ENCODE results near the gene MAP7. TPM values are rescaled to one million over a fixed set of nuclear protein-coding genes. Genes with fewer than 3 reads are reported as not detected.
"Not testable (repeated sequence)": the region's sequence is repeated elsewhere in the genome, so short reads cannot be mapped to it uniquely, and the experiment has no call there.

The MAP7 gene
- total RNA-seq, 1 experiment from 2014 or later = not detected

- in situ Hi-C loops (cut with HindIII; ENCODE audit: low sequenced_read_pairs) = no loop called here
- DNase-seq (ENCODE audit: low spot score) = peak; percentile 78
Measured at GRCh38 chr6:136335736-136336363, 214.4 kb downstream of the MAP7 start.

GRCh38 chr6:136334853-136335252 lies 215.4 kb downstream of the MAP7 start:
- peak; percentile 13 for DNase-seq (ENCODE audit: low spot score)
- in situ Hi-C loops (cut with HindIII; ENCODE audit: low sequenced_read_pairs) = no loop called here

- DNase-seq (ENCODE audit: low spot score) = peak; percentile 75
- in situ Hi-C loops (cut with HindIII; ENCODE audit: low sequenced_read_pairs) = no loop called here
Measured at GRCh38 chr6:136334465-136334846, 215.8 kb downstream of the MAP7 start.

- DNase-seq (ENCODE audit: low spot score) = no peak
- in situ Hi-C loops (cut with HindIII; ENCODE audit: low sequenced_read_pairs) = no loop called here
Measured at GRCh38 chr6:136333824-136334464, 216.3 kb downstream of the MAP7 start.

- in situ Hi-C loops (cut with HindIII; ENCODE audit: low sequenced_read_pairs) = no loop called here
- no peak for DNase-seq (ENCODE audit: low spot score)
Measured at GRCh38 chr6:136331461-136331860, 218.8 kb downstream of the MAP7 start.

GRCh38 chr6:136330634-136331033 lies 219.6 kb downstream of the MAP7 start:
- in situ Hi-C loops (cut with HindIII; ENCODE audit: low sequenced_read_pairs) = no loop called here
- no peak for DNase-seq (ENCODE audit: low spot score)

GRCh38 chr6:136326038-136326553 lies 224.1 kb downstream of the MAP7 start:
- in situ Hi-C loops (cut with HindIII; ENCODE audit: low sequenced_read_pairs) = no loop called here
- DNase-seq (ENCODE audit: low spot score) = peak; percentile 61

GRCh38 chr6:136324686-136325380 lies 225.4 kb downstream of the MAP7 start:
- DNase-seq (ENCODE audit: low spot score) = peak; percentile 73
- in situ Hi-C loops (cut with HindIII; ENCODE audit: low sequenced_read_pairs) = no loop called here

GRCh38 chr6:136323431-136324112 lies 226.7 kb downstream of the MAP7 start:
- in situ Hi-C loops (cut with HindIII; ENCODE audit: low sequenced_read_pairs) = no loop called here
- peak; percentile 93 for DNase-seq (ENCODE audit: low spot score)

GRCh38 chr6:136319732-136320131 lies 230.5 kb downstream of the MAP7 start:
- in situ Hi-C loops (cut with HindIII; ENCODE audit: low sequenced_read_pairs) = no loop called here

GRCh38 chr6:136318676-136319075 lies 231.5 kb downstream of the MAP7 start:
- in situ Hi-C loops (cut with HindIII; ENCODE audit: low sequenced_read_pairs) = no loop called here

More at GRCh38 chr6:136319732-136320131, 230.5 kb downstream of the MAP7 start:
- DNase-seq (ENCODE audit: low spot score) = no peak

GRCh38 chr6:136317971-136318370 lies 232.3 kb downstream of the MAP7 start:
- in situ Hi-C loops (cut with HindIII; ENCODE audit: low sequenced_read_pairs) = no loop called here
- no peak for DNase-seq (ENCODE audit: low spot score)

More at GRCh38 chr6:136318676-136319075, 231.5 kb downstream of the MAP7 start:
- DNase-seq (ENCODE audit: low spot score) = no peak

GRCh38 chr6:136317021-136317694 lies 233.1 kb downstream of the MAP7 start:
- DNase-seq (ENCODE audit: low spot score) = peak; percentile 81
- in situ Hi-C loops (cut with HindIII; ENCODE audit: low sequenced_read_pairs) = no loop called here

- in situ Hi-C loops (cut with HindIII; ENCODE audit: low sequenced_read_pairs) = no loop called here
- DNase-seq (ENCODE audit: low spot score) = no peak
Measured at GRCh38 chr6:136315594-136315993, 234.6 kb downstream of the MAP7 start.

GRCh38 chr6:136312975-136313374 lies 237.2 kb downstream of the MAP7 start:
- in situ Hi-C loops (cut with HindIII; ENCODE audit: low sequenced_read_pairs) = no loop called here
- no peak for DNase-seq (ENCODE audit: low spot score)

GRCh38 chr6:136309729-136310311 lies 240.4 kb downstream of the MAP7 start:
- in situ Hi-C loops (cut with HindIII; ENCODE audit: low sequenced_read_pairs) = no loop called here
- no peak for DNase-seq (ENCODE audit: low spot score)

GRCh38 chr6:136309171-136309570 lies 241.1 kb downstream of the MAP7 start:
- in situ Hi-C loops (cut with HindIII; ENCODE audit: low sequenced_read_pairs) = no loop called here
- DNase-seq (ENCODE audit: low spot score) = no peak

- DNase-seq (ENCODE audit: low spot score); in situ Hi-C loops (cut with HindIII; ENCODE audit: low sequenced_read_pairs): not testable (repeated sequence)
Measured at GRCh38 chr6:136308469-136308868, 241.8 kb downstream of the MAP7 start.

GRCh38 chr6:136307351-136307750 lies 242.9 kb downstream of the MAP7 start:
- in situ Hi-C loops (cut with HindIII; ENCODE audit: low sequenced_read_pairs) = no loop called here
- DNase-seq (ENCODE audit: low spot score) = no peak
